HG03280 (cell line): ENCODE results near the gene TLX2.
A peak's percentile ranks its signal among the peaks of the same experiment; 100 is the strongest.
"Not testable (repeated sequence)": the region's sequence is repeated elsewhere in the genome, so short reads cannot be mapped to it uniquely, and the experiment has no call there.

Source experiments
- ATAC-seq: cut with Tn5 transposase; IDR thresholded peaks from one replicate; pipeline ENCODE4 v1.9.1; 2021; ENCODE audit warnings: mild to moderate bottlenecking, moderate library complexity; ENCODE audit not compliant: unreplicated experiment

The TLX2 gene

DNA sequence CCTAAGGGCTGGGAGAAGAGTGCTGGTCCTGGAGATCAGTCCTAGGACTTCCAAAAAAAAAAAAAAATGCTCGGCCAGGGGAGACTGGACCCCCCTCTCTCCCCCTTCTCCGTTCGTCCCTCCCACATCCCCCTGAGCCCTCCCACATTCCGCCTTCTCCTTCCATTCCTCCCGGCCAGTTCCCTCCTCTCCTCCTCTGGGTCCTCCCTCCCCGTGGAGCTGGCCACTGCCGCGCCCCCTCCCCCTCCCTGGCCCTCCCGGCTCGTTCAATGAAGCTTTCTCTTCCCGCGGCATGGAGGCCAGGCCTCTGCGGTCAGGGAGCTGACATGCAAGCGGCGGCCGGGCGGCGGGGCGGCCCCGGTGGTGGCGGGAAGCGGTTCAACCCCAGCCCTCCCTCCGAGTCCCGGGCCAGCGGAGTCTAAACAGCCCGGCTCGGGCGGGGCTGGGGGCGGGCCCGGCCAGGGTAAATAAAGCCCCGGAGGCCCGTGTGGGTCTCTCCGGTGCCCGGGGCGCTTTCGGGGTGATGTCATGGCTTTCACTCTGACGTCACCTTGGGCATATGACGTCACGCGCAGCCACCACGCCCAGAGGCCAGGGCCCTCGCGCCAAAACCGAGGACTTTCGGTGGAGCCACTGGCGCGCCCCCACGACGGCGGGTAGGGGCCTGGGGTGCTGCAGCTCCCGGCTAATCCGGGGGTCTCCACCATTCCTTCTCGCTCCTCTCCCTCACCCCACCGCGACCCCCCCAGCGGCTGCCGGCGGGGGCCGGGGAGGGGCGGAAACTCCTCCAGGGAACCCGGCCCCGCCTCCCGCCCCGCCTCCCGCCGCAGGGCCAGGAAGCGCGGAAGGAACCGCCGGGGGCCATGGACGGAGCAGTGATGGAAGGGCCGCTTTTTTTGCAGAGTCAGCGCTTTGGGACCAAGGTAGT, 39.9 kb downstream of the TLX2 start, which contains the start of the genes DOK1 and LOXL3:
DOK1 (plus strand) TSS at position 829 of the 928 bp plus-strand sequence; CDS start at position 864, 35 bp downstream.
LOXL3 (minus strand) TSS at position 51 of the 928 bp plus-strand sequence. CDS start 1,308 bp downstream, outside the sequence.
- ATAC-seq, result peak; percentile 43

DNA sequence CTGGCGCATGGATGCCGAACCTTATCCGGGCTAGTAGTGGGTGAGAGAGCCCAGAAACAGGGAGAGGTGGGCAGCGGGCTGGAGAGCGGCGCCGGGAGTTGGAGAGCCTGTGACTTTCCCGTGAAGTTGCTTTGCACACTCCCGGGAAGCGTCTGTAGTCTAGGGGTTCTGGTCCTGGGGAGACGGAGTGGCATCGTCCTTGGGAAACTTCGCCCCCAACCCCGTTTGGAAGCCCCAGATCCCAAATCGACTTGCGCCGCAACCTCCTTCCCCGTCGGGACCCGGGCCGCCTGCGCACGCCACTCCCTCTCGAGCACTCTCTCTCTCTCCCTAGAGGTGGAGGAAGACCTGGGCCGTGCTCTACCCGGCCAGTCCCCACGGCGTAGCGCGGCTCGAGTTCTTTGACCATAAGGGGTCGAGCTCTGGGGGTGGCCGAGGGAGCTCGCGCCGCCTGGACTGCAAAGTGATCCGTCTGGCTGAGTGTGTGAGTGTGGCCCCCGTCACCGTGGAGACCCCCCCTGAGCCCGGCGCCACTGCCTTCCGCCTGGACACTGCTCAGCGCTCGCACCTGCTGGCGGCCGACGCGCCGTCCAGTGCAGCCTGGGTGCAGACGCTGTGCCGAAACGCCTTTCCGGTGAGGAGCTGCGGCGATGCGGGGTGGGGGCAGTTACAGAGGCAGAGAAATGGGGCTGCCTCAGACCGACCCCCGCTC, 40.7 kb downstream of the TLX2 start:
- peak; percentile 43 for ATAC-seq

DNA sequence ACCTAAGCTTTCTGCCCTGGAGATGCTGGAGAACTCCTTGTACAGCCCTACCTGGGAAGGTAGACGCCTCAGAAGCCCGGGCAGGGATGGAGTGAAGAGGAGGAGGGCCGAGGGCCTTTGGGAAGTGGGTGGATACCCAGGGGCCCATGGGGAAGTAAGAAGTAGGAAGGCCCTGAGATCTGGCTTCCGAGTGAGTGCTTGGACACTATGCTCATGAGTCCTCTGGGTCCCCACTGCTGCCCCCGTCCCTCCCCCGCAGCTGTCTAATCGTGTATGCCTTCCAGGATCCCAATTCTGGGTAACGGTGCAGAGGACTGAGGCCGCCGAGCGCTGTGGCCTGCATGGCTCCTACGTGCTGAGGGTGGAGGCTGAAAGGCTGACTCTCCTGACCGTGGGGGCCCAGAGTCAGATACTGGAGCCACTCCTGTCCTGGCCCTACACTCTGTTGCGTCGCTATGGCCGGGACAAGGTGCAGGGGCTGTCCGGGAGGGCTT, 41.4 kb downstream of the TLX2 start:
- no peak for ATAC-seq

DNA sequence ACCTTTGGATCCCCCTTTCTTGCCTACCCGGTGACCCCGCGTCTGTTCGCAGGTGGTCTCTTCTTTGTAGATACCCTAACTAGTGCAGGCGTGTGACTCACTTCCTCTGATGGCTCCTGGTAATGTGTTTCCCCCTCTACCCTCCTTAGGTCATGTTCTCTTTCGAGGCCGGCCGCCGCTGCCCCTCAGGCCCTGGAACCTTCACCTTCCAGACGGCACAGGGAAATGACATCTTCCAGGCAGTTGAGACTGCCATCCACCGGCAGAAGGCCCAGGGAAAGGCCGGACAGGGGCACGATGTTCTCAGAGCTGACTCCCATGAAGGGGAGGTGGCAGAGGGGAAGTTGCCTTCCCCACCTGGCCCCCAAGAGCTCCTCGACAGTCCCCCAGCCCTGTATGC, 41.9 kb downstream of the TLX2 start:
- ATAC-seq, result no peak

DNA sequence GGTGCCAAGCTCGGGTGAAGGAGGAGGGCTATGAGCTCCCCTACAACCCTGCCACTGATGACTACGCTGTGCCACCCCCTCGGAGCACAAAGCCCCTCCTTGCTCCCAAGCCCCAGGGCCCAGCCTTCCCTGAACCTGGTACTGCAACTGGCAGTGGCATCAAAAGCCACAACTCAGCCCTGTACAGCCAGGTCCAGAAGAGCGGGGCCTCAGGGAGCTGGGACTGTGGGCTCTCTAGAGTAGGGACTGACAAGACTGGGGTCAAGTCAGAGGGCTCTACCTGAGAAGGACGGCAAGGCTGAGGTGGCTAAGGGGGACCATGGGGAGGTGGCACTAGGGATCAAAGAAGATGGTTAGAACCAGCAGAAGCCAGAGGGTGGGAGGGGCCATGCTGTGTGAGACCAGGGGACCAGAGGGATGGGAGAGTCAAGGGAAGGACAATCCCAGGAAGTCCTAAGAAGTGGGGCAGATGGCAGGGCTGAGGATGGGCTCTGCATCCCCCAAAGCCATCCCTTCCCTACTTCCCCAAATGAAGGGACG, 42.7 kb downstream of the TLX2 start:
- no peak for ATAC-seq

DNA sequence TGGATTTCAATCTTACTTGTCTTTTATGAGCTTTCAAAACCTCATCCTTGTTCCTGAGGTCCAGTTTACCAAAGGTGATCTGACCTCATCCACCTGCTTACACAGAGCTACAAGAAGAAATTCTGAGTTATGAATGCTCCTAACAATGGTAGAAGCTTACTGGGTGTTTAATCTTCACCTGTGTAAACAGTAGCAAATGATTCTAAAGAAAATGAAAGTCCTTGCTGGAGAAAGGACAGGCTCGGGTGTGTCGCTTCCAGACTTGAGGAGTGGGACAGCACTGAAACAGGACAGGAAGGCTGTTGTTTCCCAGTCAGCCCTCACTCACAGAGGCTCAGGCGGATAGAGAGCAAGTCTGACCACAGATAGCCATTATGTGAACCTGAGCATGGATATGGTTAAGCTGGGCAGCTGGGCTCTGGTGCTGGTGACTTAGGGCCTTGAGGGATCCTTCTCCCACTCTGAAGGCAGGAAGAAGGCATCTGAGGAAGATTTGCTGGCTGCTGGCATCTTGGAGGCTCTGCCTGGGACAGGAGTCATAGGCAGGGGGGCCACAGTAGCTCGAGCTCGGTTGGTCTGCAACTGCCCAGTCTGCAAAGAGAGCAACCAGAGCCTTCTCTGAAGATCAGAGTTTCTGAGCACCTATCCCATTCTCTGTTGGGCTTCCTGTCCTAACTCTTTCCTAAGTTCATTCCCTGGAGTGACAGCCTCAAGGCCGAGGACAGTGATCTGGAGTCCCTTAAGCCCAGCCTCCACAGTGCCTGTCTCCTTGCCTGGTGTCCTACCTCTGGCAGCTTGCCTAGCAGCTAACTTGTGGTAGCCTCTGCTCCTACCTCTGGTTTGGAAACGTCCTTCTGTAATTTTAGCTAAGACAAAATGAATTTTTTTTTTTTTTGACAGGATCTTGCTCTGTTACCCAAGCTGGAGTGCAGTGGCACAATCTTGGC, 44.3 kb downstream of the TLX2 start:
- no peak for ATAC-seq

DNA sequence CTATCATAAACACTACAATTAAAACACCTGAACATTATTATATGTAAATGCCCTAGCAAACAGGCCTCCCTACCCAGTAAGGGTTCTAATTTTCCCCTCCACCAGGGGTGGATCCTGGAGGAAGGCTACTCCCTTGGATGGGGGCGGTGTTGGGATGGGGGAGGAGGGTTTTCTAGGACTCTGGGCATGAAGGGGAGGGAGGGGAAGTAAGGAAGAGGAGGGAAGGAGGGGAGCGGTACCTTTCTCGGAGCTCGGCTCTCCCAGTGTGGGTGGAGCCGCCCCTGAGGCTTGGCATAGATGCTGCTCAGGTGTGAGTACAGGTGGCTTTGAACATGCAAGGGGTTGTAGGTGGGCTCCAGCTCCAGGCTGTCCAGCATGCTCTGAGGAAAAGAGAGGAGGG, 45.7 kb downstream of the TLX2 start:
- ATAC-seq, result no peak

DNA sequence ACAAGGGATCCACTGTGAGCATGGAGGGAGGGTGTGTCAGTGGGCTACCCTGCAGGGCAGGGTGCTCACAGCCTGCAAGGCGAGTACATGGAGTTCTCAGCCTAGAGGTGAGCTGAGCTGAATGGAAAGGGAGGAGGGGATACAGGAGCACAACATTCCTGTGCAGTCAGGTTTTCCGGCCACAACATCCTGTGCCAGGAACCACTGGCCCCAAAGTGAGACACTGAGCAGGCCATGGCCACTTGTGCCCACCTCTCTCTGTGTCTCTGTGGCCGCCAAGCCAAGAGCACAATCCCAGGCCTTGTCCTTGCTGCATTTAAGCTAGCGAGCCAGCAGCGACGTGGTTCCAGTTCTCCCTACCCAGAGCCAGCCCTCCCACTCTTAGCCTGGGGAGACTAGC, 46.3 kb downstream of the TLX2 start:
- ATAC-seq, result no peak

DNA sequence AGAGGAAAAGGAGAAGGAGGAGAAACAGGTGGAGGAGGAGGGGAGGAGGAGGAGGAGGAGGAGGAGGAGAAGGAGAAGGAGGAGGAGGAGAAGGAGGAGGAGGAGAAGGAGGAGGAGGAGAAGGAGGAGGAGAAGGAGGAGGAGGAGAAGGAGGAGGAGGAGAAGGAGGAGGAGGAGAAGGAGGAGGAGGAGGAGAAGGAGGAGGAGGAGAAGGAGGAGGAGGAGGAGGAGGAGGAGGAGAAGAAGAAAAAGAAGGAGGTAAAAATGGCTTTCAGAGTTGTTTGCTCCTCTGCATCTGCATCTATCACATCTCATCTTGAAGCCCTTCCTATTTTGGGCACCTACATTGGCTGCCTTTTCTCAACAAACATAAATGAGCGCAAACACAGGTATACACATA, 46.8 kb downstream of the TLX2 start:
- not testable (repeated sequence) for ATAC-seq

DNA sequence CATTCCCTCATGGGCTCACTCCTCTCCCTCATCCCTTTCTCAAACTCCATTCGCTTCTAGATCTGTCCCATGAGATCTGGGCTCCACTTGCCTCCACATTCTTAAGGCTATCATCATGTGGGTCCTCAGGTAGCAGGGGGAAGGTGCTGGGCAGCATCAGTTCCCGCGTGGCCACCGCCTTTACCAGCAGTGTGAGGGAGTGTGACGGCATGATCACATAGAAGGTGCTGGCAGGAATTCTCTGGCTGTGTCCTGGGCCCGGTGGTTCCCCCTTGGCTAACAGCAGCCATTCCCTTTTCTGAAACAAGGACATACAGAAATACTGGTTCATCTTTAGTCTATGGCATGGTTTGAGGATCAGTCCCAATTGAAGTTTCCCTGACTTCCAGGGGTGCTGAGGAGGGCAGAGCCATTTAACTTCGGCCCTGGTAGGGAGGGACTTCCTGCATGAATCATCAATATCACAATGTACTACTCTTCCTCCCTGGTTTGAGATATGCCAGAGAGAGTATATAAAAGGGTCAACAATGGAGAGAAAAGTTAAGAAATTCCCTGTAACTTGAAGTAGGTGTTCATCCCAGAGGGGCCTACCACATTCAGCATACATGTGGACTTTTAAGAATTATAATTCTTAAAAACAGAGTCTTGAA, 48.0 kb downstream of the TLX2 start:
- no peak for ATAC-seq

DNA sequence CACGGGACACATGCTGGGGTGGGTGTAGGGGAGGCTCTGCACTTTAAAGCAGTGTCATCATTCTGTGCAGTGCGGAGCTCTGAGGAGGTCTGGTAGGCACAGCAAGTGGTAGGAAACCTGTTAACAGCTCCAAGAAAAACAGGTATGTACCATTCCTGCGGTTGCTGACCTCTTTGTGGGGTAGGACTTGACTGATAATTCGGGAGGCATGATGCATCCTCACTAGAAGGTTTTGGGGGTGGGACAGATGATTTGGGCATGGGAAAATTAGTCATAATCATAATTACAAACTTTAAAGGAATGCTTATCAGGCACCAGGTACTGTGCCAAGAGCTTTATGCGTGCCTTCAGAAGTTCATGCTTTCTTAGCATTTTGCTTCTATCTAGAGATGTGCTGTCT, 50.0 kb downstream of the TLX2 start:
- ATAC-seq, result no peak

DNA sequence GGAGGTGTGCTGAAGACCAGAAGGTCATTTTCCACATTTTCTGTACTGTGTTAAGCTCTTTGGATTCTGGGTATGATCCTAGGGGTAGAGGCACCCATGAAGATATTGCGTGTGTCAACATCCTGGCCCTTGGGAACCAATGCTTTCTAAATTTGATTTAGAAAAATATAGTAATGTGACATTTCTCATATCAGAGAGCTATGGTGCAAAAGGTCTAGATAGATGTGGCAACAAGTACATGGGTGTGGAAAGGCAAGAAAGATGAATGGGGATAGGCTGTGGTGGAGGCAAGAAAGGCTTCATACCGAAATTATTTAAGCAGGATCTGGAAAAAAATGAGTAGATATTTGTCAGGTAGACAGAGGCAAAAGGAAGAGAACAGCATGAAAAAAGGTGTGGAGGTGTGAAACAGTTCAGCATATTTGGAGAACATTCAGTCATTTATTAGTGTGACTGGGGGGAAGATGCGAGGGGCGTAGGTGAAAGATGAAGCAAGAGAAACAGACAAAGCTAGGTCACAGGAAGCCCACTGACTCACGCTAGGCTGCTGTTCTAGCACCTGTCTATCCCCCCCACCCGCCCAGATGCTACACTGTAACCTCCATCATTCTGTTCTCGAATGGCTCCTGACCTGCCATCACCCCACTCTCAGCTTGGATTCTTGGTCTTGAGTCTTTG, 52.0 kb downstream of the TLX2 start:
- no peak for ATAC-seq

DNA sequence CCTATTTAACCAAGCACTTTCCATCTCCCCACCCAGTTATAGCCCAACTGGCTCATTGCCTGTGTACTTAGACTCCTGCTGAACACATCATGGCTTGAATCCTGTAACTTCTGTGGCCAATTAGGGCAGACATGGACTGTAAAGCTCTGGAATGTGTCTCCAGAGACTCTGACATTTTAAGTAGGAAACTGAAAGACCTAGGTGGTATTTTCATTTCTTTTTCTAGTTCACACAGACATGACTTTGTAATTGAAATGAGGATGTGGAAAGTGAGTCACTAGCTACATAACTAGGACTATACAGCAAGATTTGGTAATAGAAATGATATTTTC, 52.5 kb downstream of the TLX2 start:
- no peak for ATAC-seq
